NCI-H748 treated with DMSO at 0.1 percent for 48 hours (cell line): Measurements from ENCODE around the gene MTFP1.
A peak's percentile ranks its signal among the peaks of the same experiment; 100 is the strongest.
"Not testable (repeated sequence)": the region's sequence is repeated elsewhere in the genome, so short reads cannot be mapped to it uniquely, and the experiment has no call there.

Experiments
- DNase-seq: peaks from one replicate; lab custom pipeline; 2025; lab: John Stamatoyannopoulos, UW

Gene MTFP1, protein sequence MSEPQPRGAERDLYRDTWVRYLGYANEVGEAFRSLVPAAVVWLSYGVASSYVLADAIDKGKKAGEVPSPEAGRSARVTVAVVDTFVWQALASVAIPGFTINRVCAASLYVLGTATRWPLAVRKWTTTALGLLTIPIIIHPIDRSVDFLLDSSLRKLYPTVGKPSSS

DNA sequence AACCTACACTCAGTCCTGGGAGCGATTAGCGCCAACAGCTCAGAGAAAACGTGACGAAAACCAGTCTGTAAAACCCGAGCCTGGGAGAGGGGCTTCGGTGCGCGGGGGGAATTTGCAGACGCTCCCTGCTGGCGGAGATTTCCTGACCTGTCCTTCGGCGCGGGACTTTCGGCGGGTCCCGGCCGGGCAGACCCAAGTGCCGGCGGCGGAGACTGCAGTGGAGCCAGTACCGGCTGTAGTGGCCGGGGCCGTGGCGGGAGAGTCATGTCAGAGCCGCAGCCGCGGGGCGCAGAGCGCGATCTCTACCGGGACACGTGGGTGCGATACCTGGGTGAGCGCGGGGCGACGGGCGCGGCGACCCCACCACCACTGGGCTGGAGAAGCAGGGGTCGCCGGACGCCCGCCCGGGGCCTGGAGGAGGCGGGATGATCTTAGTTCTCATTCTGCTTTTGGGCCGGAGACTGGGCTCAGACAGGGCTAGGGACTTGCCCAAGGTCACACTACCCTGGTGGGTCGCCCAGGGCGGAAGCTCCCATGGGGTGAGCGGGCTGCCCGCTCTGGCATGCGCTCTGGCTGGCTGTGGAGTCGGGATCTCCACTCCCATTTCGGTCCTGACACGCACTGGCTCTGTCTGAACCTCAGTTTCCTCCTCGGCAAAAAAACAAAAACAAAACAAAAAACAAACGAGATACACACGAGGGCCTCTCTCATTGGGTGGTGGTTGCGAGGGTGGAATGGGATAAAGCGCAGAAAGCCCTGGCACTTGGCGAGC is at the start of gene MTFP1:
Gene MTFP1, plus strand, starts transcription at position 153 of the 772 bp plus-strand sequence. Its CDS starts 112 bp downstream, at position 265.
- DNase-seq, result no peak

DNA sequence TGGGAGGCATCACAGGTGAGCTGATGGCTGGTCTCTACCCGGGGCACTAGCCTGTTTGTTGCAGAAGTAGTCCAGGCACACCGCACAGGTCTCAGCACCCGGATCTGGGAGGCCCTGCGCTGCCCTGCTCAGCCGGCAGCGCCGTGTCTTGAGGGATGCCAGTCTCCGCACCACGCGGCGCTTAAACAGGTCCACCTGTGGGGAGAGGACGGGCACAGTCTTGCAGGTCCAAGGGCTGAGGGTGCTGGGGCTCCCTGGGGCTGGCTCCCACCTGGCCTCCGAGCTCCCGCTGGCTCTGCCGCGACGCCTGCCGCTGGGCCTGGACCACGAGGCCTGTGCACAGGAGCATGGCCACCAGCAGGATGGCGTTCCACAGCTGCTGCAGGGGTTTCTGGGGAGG is 45.6 kb upstream of the MTFP1 start:
- no peak for DNase-seq

DNA sequence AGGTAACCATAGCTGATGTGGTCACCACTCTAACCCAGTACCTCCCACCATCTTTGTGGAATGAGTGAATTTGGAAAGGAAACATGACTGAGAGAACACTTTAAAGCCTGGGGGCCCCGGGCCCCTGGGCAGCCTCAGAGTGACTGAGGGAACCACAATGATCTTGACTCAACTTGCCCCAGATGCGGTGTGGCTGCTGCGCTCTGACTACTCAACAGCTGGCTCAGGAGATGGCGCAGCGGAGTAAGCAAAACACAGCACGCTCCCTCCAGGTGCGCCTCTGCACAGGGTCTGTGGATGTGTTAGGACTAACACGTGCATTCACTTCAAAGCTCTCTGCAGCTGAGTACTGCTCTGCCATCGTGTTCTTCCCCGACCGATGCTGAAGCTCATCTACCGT is 44.3 kb upstream of the MTFP1 start:
- no peak for DNase-seq

DNA sequence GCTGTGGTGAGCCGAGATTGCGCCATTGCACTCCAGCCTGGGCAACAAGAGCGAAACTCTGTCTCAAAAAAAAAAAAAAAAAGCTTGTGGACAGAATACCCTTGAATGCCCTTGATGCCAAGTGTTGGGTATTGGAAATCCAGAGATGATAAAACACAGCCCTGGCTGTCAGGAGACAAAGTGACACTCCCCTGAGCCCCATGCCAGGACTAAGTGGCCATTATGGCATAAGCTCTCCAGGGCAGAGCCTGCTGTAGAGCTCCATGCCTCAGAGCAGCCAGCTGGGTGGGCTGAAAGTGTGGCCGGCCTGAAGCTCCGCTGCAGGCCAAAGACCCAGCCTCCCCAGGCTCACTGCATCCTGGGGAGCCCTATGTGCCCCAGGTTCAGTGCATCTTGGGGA is 43.2 kb upstream of the MTFP1 start:
- no peak for DNase-seq

DNA sequence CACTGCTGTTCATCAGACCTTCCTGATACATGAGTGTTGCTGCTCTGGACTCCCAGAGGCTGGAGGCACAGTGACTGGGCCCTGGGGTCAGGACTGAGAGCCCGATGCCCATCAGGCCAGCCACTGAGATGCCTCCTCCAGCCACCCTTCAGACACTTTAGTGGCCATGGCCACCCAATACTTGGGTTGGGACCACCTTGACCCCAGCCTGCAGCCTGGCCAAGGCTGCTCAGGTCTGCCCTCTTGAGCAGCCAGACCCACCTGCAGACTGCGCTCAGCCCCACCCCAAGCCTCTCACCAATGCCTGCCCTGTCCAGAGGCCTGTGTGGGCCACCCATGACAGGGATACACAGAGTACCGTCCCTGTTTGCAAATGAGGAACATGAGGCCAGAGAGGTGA is 42.5 kb upstream of the MTFP1 start:
- no peak for DNase-seq

DNA sequence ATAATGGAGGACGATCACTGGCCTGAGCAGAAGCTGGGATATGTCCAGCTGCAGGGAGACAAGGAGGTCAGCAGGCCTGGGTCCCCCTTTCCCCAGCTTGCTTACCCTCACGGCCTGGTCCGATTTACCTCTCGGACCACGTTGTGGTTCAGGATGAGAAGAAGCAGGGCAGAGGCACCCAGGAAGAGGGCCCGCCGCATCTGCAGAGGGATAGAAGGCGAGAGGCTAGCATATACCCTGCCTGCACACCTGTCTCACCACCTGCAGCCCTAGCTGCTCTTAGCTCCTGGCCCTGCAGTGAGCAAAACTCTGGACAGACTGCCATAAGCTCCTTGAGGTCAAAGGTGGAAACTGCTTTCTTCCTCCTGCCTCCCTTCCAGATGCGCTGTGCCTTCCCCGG is 39.6 kb upstream of the MTFP1 start:
- DNase-seq, result no peak

DNA sequence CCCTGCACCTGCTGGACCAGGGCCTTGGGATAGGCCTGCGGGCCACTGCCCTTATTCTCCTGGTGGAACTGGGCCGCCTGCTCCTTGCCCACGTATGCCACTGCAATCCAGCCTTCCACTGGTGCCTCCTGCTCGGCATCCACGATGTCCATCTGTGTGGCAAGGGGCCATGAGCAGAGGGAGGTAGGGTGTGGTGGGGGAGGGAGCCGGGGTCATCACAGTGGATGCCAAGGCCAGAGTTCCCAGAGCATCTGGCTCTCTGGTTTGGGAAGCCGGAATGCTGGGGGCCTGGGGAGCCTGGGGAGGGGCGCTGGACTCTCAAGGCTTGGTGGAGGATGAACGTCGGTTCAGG is 39.0 kb upstream of the MTFP1 start:
- no peak for DNase-seq

DNA sequence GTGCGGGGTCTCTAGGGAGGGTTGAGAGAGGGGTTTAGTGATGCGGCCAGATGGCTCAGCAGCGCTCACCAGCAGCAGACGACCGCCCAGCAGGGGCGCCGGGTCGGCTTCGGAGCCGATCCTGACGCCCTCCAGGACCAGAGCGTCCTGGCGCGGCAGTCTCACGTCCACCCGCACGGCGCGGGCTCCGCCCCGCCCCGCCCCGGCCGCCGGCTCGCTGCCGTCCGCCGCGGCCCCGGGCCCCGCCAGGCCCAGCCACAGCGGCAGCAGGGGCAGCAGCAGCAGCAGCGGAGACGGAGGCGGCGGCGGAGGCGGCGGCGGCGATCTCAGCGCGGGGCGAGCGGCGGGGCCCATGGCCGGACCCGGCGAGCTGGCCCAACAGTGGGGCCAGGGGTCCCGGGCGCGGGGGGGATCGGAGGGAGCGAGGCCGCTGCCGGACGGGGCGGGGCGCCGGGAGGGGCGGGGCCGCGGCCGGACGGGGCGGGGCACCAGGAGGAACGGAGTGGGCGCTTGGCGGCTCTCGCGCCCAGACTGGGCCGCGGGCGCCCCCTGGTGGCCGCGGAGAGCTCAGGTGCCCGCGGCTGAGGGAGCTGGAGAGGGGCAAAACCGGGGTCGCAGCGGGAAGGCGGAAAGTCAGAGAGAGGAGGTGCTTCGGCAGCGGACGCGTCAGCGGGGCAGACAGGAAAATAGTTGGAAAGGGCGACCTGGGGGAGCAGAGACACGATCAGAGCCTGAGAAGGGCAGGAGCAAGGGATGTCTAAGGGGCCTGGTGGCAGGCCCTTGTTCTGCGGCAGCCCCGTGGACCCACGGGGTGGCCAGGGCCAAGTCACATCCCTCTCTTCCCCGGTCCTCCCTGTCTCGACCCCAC is 38.4 kb upstream of the MTFP1 start, which contains the start of gene RNF215:
Gene RNF215, minus strand, starts transcription at position 452 of the 868 bp plus-strand sequence. Its CDS starts 98 bp downstream, at position 354.
- peak; percentile 30 for DNase-seq

DNA sequence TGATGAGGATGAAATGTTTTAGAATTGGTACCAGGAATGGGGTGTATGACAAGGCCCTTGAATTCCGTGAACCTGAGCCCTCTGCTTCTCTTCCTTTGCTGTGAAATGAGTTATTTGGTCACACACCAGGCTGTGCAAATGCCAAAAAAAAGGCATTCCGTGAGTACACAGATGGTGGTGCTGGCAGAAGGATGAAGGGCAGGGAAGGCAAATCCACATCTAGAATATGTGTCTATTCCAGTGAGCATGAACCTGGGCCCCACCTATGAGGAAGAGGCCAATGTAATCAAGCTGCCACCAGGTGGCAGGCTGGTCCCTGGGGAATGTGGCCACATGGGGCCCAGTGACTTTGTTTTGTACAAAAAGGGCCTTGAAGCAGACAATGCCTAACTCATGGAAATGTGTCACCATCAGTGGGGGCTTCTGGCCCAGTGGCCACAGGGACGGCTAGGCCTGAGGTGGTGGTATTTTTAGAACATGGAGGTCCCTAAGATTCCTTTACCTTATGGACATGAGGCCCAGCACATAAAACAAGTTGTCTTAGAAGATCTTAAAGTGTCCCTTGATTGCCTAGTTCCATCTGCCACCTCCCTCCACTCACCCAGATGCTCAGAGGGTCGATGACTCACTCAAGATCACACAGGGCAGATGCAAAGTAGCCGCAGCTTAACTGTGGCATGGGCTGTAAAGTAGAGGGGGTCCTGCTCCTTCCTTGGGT is 34.4 kb upstream of the MTFP1 start:
- peak; percentile 10 for DNase-seq

DNA sequence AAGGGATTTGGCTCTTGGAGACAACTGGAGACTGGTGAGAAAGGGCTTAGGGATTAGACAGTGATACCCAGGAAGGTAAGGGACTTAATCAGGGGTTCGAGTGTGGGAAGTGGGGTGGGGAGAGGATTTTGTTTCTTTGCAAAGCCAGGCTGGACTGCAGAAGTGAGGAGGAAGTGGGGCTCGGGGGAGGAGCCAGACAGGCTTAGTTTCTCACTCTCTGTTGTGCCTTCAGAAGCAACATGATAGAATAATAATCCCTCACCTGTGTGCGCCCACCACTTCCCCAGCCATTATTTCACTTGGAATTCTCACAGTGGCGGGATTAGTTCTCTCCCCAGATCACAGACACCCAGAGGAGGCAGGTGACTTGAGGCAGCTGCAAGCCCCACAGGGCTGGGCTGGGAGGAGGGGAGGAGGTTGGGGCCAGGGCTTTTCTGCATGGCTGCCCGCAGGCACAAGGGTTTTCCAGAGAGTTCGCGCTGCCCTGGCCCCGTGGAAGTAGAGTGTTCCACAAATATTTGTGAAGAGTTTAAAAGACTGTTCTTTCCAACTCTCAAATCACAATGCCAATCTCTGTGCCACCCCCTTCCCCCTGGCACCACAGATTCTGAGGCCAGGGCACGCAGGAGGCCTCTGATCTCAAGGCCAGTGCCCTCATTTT is 32.8 kb upstream of the MTFP1 start:
- DNase-seq, result no peak

DNA sequence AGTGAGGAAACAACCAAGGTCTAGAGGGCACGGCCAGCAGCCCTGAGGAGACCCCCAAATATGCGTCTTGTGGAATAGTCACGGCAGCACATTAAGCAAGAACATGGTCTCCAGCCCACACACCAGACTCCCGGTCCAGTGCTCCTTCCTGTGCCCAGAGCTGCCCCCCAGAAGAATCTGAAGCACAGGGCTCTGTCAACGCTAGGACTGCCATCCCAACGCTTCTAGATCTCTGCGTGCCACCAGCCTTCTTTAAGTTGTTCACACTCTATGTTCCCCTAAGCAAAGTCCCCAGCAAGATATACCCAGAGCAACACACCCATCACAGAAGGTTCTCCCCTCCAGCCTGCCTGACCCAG is 32.3 kb upstream of the MTFP1 start:
- DNase-seq, result no peak

DNA sequence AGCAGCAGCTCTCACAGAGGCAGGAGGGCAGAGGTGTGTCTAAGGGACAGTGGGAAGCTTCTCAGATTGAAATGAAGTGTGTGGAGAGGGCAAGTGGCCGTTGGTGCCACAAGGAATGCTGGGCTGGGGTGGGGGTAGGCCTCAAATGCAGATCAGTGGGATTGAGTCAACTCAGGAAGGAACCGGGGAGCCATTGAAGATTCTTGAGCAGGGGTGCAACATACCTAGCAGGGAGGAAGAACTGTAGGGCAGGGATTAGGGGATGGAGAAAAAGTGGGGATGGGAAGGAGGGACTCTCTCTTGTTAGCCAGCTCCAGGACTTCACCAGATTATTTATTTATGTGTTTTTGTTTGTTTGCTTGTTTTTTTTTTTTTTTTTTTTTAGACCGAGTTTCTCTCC is 31.7 kb upstream of the MTFP1 start:
- DNase-seq, result no peak

DNA sequence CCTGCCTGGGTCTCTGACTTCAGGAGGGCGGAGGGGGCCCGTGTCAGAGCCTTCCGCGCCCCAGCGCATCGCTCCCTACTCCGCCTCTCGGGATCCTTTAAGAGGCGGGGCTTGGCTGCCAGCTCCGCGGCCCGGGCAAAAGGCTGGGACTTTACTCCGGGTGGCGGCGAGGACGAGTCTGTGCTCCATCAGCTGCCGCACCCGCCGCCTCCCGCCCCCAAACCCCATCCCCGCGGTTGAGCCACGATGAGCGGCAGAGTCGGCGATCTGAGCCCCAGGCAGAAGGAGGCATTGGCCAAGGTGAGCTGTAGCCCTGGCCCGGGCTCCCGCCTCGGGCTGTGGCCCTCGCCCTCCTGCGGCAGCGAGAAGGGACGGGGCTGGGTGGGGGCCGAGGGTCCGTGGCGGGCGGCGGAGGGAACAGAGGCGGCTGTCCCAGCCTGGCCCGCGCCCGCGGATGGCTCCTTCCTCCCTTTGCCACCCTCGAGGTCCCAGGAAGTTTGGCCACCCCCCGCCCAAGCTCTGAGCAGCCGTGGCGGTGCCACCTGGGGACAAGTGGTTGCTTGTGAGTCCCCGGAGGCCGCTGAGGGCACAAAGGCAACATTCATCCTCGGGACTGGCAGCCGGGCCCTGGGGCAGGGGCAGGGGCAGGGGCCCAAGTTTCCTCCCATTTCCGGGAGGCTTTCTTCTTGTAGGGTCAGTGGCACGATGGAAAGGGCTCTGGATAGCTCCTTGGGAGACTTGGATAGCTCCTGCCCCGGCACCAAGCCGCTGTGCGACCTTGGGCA is 28.5 kb upstream of the MTFP1 start, which contains the start of gene SEC14L2:
Gene SEC14L2, plus strand, starts transcription at position 148 of the 785 bp plus-strand sequence. Its CDS starts 99 bp downstream, at position 247.
- peak; percentile 6 for DNase-seq

DNA sequence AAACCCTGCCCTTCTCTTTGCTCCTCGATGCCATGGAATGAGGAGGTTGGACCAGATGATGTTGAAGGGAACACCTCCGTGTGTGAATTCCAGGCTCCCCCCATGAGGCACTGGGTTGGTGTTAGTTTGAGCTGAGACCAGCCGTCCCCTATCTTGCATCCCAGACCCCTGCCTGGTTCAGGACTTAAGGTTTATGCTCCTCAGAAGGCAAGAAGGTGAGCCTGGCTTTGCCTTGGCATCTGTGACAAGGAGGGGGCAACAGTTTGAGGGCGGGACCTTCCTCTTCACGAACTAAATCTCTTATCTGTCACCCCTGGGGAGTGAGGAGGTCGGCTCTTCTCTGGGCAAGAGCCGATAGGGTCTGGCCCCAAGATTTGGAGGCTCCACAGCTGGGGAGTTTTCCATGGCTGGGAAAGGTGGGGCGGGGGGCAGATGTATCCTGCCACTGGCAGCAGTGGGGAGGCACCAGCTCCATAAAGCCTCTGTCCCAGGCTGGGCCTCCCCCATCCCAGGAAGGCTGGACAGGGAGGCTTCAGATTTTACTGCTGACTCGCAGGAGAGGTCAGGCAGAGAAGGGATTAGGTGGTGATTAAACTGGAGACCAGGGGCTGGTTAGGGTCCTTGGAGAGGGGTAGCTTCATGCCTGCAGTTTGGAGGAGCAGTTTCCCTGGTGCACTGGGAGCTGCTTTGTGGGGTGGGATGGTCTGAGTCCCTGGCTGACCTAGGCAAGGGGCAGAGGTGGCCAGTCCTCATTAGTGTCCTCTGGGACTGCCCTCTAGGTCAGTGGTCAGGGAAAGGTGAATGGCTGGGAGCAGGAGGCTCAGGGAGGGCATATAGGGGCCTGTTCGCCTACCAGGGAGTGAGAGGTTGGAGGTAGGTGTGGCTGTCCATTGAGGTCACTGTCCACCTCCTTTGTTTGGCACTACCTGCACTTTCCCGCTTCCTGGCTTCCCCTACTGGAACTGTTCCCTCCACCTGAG is 27.6 kb upstream of the MTFP1 start:
- no peak for DNase-seq

DNA sequence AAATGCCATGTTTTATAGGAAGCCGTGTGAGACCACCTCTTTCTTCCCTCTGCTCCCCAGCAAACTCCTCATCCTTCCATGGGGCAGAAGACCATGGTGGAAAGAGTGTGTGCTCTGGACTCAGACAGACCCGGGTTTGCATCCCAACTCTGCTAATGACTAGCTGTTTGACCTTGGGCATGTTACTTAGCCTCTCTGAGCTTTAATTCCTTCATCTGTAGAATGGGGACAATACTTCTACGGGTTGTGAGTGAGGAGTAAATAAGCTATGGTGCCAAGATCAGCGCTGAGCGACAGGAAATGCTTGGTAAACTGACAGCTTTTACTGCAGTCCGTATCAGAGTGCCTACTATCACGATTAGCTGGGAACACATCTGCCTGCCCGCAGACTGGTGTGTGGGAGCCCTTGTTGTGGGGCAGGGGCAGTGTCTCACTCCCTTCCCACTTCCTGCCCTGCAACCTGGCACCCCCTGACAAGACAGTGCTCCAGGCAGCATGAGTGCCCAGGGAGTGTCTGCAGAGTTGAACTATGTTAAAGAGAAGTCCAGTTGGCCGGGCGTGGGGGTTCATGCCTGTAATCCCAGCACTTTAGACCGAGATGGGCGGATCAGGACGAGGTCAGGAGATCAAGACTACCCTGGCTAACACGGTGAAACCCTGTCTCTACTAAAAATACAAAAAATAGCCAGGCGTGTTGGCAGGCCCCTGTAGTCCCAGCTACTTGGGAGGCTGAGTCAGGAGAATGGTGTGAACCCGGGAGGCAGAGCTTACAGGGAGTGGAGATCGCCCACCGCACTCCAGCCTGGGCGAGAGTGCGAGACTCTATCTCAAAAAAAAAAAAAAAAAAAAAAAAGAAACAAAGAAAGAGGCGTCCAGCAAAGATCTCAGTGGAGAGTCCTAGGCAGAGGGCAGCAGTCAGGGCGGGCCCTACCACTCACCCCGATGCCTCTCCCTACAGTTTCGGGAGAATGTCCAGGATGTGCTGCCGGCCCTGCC is 26.6 kb upstream of the MTFP1 start:
- no peak for DNase-seq

DNA sequence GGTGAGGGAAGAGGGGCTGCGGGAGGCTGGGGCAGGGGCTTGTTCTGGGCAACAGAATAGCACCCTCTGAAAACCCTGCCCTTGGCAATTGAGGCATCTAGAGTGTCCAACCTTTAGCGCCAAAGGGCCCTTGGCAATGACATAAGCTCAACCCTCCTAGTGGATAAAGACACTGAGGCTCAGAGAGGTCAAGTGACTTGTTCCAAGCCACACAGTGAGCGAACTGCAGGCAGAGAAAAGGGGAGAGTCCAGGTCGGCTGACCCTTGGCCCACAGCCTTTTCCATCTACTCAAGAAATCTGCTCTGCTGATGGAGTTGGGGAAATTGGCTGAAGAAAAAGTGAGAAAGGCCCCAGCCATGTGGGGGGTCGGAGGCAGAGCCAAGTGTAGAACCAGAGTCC is 25.9 kb upstream of the MTFP1 start:
- DNase-seq, result no peak

DNA sequence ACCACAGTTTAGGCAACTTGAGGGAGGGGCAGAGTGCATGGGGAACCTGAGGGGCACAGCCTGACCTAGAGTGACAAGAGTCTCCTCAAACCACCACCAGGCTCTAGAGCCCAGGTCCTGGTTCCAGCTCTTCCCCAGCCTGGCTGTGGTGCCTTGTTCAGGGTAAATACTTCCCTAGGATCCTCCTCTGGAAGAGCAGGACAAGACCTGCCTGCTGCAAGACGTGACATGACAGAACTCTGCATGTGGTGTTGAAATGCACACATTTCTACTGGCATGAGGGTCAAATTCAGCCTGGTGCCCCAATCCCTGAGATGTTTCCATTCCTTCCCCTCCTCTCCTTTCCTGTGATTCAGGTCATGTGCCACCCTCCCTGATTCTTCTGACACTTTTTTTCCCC is 25.4 kb upstream of the MTFP1 start:
- no peak for DNase-seq

DNA sequence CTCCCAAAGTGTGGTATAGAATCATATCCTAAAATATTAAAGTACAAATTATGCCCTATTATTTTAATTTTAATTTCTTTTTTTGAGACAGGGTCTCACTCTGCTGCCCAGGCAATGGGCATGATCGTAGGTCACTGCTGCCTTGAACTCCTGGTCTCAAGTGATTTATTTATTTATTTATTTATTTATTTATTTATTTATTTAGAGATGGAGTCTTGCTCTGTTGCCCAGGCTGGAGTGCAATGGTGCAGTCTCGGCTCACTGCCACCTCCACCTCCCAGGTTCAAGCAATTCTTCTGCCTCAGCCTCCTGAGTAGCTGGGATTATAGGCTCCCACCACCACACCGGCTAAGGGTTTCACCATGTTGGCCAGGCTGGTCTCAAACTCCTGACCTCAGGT is 24.5 kb upstream of the MTFP1 start:
- DNase-seq, result not testable (repeated sequence)
